OCI-LY3 (cell line): ENCODE results near the gene SDHAF1.

Experiments
- H2AFZ ChIP-seq: fragments of 200-600, 300-600 bp; shearing (Covaris generic); 2 replicates; pipeline ENCODE4 v1.6.0; 2014; ENCODE audit warnings: antibody characterized with exemption, low read depth, low read length
- H3K27ac ChIP-seq: fragments of 200-600, 300-600 bp; sonication (generic); 2 replicates; pipeline ENCODE4 v1.5.1; 2014; ENCODE audit warnings: mild to moderate bottlenecking, low read length, moderate library complexity, mixed read lengths
- H3K27me3 ChIP-seq: fragments of 200-600, 300-600 bp; sonication (generic); 2 replicates; pipeline ENCODE4 v1.6.1; 2014; ENCODE audit warnings: low read depth, low read length, mixed read lengths
- H3K36me3 ChIP-seq: fragments of 200-600, 300-600 bp; sonication (generic); replicated peaks from 2 replicates; pipeline ENCODE3; 2014; ENCODE audit warnings: low read depth, low read length, mixed read lengths
- H3K4me1 ChIP-seq: fragments of 300-600, 200-600 bp; sonication (generic); 2 replicates; pipeline ENCODE4 v1.6.1; 2014; ENCODE audit warnings: low read length, mixed read lengths
- H3K4me2 ChIP-seq: fragments of 200-600, 300-600 bp; sonication (generic); 2 replicates; pipeline ENCODE4 v1.6.1; 2014; ENCODE audit warnings: low read length, mixed read lengths
- H3K4me3 ChIP-seq: fragments of 300-600, 200-600 bp; sonication (generic); 2 replicates; pipeline ENCODE4 v1.5.1; 2014; ENCODE audit warnings: antibody characterized with exemption, mild to moderate bottlenecking, low read length, moderate library complexity
- H3K79me2 ChIP-seq: fragments of 300-600, 200-600 bp; shearing (Covaris generic); 2 replicates; pipeline ENCODE4 v1.6.1; 2014; ENCODE audit warnings: mild to moderate bottlenecking, low read length, mixed read lengths
- H3K9ac ChIP-seq: fragments of 300-600, 200-600 bp; shearing (Covaris generic); 2 replicates; pipeline ENCODE4 v1.6.0; 2014; ENCODE audit warnings: mild to moderate bottlenecking, low read length, moderate library complexity
- H3K9me3 ChIP-seq: fragments of 200-600, 300-600 bp; shearing (Covaris generic); 2 replicates; pipeline ENCODE4 v1.6.1; 2014; ENCODE audit warnings: low read length, mixed read lengths; ENCODE audit not compliant: insufficient read depth
- H4K20me1 ChIP-seq: fragments of 200-600, 300-600 bp; sonication (generic); 2 replicates; pipeline ENCODE4 v1.6.1; 2016; ENCODE audit warnings: low read length, mixed read lengths; ENCODE audit not compliant: insufficient read depth
- CTCF ChIP-seq: fragments of 200-600, 300-600 bp; sonication (generic); IDR thresholded peaks from 2 replicates; pipeline ENCODE4 v1.5.1; 2014; ENCODE audit warnings: antibody characterized with exemption, low read length, low read depth
- EZH2phosphoT487 ChIP-seq: fragments of 200-600 bp; shearing (Covaris generic); IDR thresholded peaks from 2 replicates; pipeline ENCODE4 v1.6.1; 2018; ENCODE audit warnings: antibody characterized with exemption, mixed run types, low read depth

Gene SDHAF1

GRCh38 chr19:36041831-36042230 is 46.8 kb downstream of the SDHAF1 start:
- H3K36me3 ChIP-seq = peaks cover 4% of the 10 kb centered on the region
- H3K27me3 ChIP-seq = no peaks in the 10 kb centered on the region
- no peak overlapping the region for H3K4me2 ChIP-seq
- H4K20me1 ChIP-seq = no peaks in the 10 kb centered on the region
- no peaks in the 10 kb centered on the region for H3K4me1 ChIP-seq
- no peak overlapping the region for H3K4me3 ChIP-seq
- H2AFZ ChIP-seq = no peak overlapping the region
- no peaks in the 10 kb centered on the region for H3K79me2 ChIP-seq
- no peak for TF ChIP-seq CTCF
- TF ChIP-seq EZH2phosphoT487 = no peak
- H3K9me3 ChIP-seq = no peaks in the 10 kb centered on the region
- no peak overlapping the region for H3K27ac ChIP-seq
- H3K9ac ChIP-seq = no peak overlapping the region

- Histone ChIP-seq H3K27me3 (no peaks in the 10 kb centered on the region), H3K36me3 (peaks cover 4% of the 10 kb centered on the region), H3K79me2 (no peaks in the 10 kb centered on the region), H4K20me1 (no peaks in the 10 kb centered on the region), H3K9ac (no peak overlapping the region), H3K4me1 (no peaks in the 10 kb centered on the region), H3K4me2 (no peak overlapping the region), H3K27ac (no peak overlapping the region), H3K9me3 (no peaks in the 10 kb centered on the region), H3K4me3 (no peak overlapping the region), H2AFZ (no peak overlapping the region)
- no peak for TF ChIP-seq EZH2phosphoT487
- TF ChIP-seq CTCF = no peak
These were observed 49.0 kb downstream of the SDHAF1 start for GRCh38 chr19:36043952-36044351.
